GM21723 (cell line): ENCODE results near the gene GIMAP8.

Experiments used
- ATAC-seq: cut with Tn5 transposase; IDR thresholded peaks from one replicate; pipeline ENCODE4 v1.9.1; 2021; ENCODE audit warnings: mild to moderate bottlenecking, moderate library complexity; ENCODE audit not compliant: unreplicated experiment

GIMAP8 gene

GRCh38 chr7:150410680-150411346 lies 39.6 kb upstream of the GIMAP8 start:
- no peak for ATAC-seq

GRCh38 chr7:150411606-150412005 lies 38.8 kb upstream of the GIMAP8 start:
- ATAC-seq = no peak

GRCh38 chr7:150412016-150412415 lies 38.4 kb upstream of the GIMAP8 start:
- ATAC-seq = no peak

GRCh38 chr7:150412518-150413488 lies 37.6 kb upstream of the GIMAP8 start:
- no peak for ATAC-seq

- ATAC-seq = no peak
These were observed 36.8 kb upstream of the GIMAP8 start for GRCh38 chr7:150413640-150414081.

- ATAC-seq = no peak
These were observed 35.0 kb upstream of the GIMAP8 start for GRCh38 chr7:150415161-150416153.

GRCh38 chr7:150417239-150417638 lies 33.2 kb upstream of the GIMAP8 start:
- ATAC-seq = no peak

- no peak for ATAC-seq
These were observed 32.6 kb upstream of the GIMAP8 start for GRCh38 chr7:150417863-150418262.

GRCh38 chr7:150420242-150420641 lies 30.2 kb upstream of the GIMAP8 start:
- no peak for ATAC-seq

GRCh38 chr7:150420987-150421674 lies 29.3 kb upstream of the GIMAP8 start:
- ATAC-seq = peak; percentile 98

GRCh38 chr7:150421831-150422230 lies 28.6 kb upstream of the GIMAP8 start:
- no peak for ATAC-seq

- no peak for ATAC-seq
These were observed 24.8 kb upstream of the GIMAP8 start for GRCh38 chr7:150425670-150426069.

- no peak for ATAC-seq
These were observed 21.6 kb upstream of the GIMAP8 start for GRCh38 chr7:150428671-150429451.

GRCh38 chr7:150429699-150430098 lies 20.7 kb upstream of the GIMAP8 start:
- ATAC-seq = no peak

- no peak for ATAC-seq
These were observed 19.9 kb upstream of the GIMAP8 start for GRCh38 chr7:150430465-150431085.

GRCh38 chr7:150431839-150432658 lies 18.4 kb upstream of the GIMAP8 start:
- ATAC-seq = no peak

GRCh38 chr7:150432915-150433892 lies 17.2 kb upstream of the GIMAP8 start:
- ATAC-seq = no peak
